GM19397 (cell line): Measurements from ENCODE around the gene RASAL2.
A peak's percentile ranks its signal among the peaks of the same experiment; 100 is the strongest.
"Not testable (repeated sequence)": the region's sequence is repeated elsewhere in the genome, so short reads cannot be mapped to it uniquely, and the experiment has no call there.

Experiments
- ATAC-seq: cut with Tn5 transposase; IDR thresholded peaks from one replicate; pipeline ENCODE4 v1.9.1; 2021; ENCODE audit warnings: mild to moderate bottlenecking, moderate library complexity; ENCODE audit not compliant: unreplicated experiment

Gene RASAL2

GRCh38 chr1:178368208-178368607 lies 274.3 kb downstream of the RASAL2 start:
- ATAC-seq, result no peak

DNA sequence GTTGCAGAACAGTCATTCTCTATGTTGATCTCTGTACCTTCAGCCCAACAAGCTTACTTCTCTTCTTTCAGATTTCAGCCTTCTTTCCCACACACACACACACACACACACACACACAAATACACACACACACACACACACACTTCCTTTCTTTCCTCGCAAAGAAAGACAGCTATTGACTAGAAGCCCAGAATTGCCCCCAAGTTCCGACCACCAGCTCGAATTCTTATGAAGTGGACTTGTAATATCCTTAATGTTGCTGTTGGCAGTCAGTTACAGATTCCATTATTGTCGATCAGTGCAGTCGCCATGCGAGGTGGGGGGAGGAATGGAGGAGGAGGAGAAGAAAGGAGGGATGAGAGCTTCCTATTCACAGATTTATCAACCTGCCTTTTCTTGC lies 277.3 kb downstream of the RASAL2 start:
- no peak for ATAC-seq

DNA sequence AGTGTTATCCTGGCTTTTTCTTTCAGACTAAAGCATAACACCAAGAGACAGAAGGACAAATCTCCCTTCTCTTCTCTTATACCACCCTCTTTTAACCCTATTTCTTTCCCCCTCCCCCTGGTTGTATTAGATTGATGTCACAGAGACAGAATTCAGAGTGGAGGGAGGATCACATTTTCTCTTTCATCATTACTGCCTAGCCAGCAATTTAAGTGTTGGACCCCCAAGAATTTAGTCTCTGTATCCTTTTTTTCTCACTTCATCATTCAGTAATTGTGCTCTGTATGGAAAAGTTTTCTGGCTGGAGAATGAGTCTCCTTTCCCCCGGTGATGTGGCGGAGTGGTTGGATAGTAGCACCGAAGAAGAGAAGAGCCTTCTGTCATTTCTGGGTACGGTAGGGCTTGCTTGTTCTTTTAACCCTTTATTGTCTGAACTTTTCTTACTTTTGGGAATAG lies 278.1 kb downstream of the RASAL2 start:
- ATAC-seq, result no peak

GRCh38 chr1:178374016-178374415 lies 280.1 kb downstream of the RASAL2 start:
- ATAC-seq, result no peak

DNA sequence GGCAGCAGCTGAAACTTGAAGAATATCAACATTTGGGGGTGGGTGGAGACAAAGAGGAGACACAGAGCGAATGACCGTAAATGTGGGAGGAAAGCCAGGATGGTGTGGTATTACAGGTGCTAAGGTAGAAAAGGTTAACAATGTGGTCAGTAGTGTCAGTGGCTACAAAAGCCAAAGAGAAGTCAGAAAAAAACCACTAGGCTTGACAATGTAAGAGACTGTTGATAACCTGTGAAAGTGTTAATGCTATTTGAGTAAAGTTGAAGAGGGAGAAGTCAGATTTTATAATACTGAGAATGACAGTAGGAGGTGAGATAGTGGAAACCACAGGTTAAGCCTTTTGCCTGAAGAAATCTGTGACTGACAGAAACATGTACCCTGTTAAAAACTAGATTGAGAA lies 282.1 kb downstream of the RASAL2 start:
- ATAC-seq, result no peak

DNA sequence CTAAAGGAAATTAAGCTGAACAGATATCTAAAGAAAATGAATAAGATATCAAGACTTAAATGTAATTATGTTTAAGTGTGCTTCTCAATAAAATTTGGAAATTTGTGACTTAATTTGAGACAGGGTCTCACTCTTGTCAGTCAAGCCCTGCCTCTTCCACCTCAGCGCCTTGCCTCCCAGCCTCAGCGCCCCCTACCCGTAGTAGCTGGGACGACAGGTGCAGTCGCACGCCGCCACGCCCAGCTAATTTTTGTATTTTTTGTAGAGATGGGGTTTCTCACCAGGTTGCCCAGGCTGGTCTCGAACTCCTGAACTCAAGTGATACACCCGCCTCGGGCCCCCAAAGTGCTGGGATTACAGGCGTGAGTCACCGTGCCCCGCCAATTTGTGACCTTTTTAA lies 285.9 kb downstream of the RASAL2 start:
- no peak for ATAC-seq

GRCh38 chr1:178382372-178382771 lies 288.5 kb downstream of the RASAL2 start:
- no peak for ATAC-seq

GRCh38 chr1:178385662-178386061 lies 291.8 kb downstream of the RASAL2 start:
- no peak for ATAC-seq

DNA sequence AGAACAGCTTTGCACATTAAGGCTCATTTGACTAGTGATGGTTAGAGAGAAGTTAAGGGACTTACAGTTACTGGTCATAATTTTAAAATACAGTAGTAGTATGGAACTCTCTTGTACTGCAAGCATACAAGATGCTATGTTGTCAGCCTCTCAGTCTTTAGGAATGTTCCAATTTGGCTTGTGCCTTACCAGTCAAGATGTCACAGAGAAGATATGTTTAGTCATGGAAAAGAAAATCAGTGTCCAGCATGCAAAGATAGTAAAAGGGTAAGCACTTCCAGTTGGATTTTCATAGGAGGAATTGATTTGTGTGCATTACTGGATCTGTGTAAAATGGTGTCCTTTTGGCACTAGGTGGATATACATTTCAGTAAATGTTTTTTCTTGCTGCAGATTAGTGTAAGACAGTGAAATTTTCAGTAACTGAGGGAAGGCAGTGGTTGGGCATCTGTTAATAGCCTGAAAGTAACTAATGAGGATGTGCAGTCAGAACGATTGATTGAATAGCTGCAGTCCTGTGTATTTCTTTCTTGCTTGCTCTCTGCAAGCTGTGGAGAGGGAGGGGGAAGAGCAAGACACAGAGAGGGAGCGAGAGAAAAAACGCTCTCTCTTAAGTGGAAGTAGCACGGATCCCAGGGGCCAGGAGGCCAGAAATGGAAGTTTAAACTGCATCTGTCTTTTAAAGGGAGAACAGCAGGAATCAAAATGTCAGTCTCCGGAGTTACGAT lies 294.7 kb downstream of the RASAL2 start:
- ATAC-seq, result no peak

GRCh38 chr1:178389441-178389840 lies 295.5 kb downstream of the RASAL2 start:
- no peak for ATAC-seq

- ATAC-seq, result not testable (repeated sequence)
Measured at GRCh38 chr1:178390280-178390679, 296.4 kb downstream of the RASAL2 start.

GRCh38 chr1:178393370-178393769 lies 299.5 kb downstream of the RASAL2 start:
- no peak for ATAC-seq

DNA sequence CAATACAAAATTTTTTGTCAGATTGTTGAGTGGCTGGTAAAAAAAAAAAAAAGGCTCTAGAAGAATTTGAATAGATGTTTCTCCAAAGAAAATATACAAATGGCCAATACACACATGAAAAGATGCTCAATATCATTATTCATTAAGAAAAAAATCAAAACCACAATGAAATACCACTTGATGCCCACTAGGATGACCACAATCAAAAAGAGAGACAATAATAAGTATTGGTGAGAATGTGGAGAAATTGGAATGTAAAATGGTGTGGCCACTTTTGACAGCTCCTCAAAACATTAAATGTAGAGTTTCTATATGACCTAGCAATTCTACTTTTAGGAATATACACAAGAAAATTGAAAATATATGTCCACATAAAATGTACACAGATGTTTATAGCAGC lies 302.9 kb downstream of the RASAL2 start:
- no peak for ATAC-seq

GRCh38 chr1:178397678-178398077 lies 303.8 kb downstream of the RASAL2 start:
- ATAC-seq, result no peak

DNA sequence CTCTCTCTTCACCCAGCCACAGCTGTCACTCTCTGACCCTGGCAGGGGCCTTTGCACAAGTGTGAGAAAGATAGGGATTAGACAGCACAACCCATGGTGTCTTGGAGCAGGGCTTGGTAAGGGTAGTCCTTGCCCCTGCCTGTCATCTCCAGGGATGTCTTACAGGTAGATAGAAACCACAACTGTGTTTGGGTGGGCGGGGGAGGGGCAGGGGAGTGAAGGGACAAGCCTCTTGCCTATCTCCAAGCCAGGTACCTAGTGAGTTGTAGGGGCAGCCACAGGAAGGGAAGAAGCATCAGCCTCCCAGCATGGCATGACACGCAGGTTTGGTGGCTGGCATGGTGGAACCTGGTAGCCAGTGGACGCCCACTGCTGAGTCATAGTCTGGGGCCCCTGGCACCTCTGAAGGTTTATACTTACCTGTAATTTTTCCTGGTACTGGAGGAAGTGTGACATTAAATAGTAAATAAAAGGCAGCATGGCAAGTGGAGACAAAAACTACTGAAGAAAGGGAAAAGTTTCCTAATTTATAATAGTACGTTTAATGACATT lies 305.3 kb downstream of the RASAL2 start:
- no peak for ATAC-seq

DNA sequence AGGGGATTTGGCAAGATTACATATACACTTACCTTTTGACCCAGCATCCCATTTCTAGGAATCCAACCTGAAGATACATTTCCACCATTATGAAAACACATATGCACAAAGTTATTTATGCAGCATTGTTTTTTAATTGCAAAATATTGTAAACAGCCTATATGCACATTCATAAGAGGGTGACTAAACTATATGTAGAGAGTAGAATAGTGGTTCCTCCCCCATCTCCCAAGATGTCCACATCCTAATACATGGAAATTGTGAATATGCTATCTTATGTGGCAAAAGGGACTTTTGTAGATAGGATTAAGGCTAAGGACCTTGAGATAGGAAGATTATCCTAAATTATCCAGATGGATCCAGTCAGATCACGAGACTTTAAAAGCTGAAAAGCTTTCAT lies 311.2 kb downstream of the RASAL2 start:
- ATAC-seq, result no peak

DNA sequence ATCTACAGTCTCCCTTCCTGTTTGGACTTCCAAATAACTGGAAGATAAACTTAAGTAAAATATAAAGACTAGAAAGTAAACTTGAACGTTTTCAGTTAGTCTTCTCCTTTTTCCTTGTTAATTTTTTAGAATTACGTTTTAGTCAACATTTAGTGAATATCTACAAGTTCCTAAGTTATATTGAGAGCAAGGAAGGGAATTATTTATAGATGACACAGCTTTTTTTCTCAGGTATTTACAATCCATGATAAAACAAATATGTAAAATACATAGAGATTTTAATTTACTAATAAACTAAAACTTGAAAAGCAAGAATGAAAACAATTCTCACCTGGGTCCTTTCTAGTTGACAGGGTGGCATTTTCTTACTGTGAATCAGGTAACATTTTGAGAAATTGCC lies 313.3 kb downstream of the RASAL2 start:
- ATAC-seq, result no peak

DNA sequence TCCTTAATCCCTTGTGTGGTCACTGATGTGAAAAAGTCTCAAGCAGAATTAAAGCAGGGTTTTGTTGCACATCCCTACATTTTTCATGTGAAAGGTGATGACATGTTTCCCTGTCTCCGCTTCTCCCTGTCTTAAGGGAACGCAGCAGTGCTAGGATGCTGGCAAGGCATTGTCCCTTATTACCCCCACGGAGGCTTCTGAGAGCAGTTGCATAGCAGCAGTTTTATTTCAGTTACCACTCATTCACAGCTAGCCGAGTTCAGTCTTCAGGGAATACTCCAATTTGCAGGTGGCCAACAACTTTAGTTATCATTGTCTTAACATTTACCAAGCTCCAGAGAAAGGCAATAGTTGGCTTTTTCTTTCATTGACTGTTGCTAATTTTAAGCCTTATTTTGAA lies 313.8 kb downstream of the RASAL2 start:
- ATAC-seq, result no peak

- ATAC-seq, result no peak
Measured at GRCh38 chr1:178408871-178409270, 315.0 kb downstream of the RASAL2 start.

DNA sequence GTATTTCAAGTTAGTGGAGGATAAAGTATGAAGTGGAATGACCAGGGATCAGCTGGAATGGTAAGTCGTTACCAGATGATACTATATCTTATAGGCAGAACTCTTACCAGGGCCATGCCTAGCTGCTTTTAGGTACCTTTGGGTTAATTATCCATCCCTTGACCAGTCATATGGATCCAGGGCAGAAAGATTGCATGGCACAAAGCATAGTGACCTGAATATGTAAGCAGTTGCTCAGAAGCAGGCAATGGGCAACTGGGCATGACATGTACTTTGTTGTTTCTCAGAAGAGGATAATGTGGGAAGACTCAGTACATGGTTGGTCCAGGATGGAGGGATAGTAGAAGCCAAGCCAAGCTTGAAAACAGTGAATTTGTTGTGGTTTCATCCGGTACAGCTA lies 315.6 kb downstream of the RASAL2 start:
- ATAC-seq, result no peak

GRCh38 chr1:178411756-178412399 lies 318.0 kb downstream of the RASAL2 start:
- ATAC-seq, result peak; percentile 67

- ATAC-seq, result peak; percentile 85
Measured at GRCh38 chr1:178412400-178412770, 318.5 kb downstream of the RASAL2 start.
